GM03348 (cell line): ENCODE data around the gene BOLA3.
"Not testable (repeated sequence)": the region's sequence is repeated elsewhere in the genome, so short reads cannot be mapped to it uniquely, and the experiment has no call there.

ENCODE experiments used
- DNase-seq: peaks from one replicate; pipeline ENCODE4 v3.0.0; 2012; ENCODE audit warnings: low spot score

BOLA3 gene

DNA sequence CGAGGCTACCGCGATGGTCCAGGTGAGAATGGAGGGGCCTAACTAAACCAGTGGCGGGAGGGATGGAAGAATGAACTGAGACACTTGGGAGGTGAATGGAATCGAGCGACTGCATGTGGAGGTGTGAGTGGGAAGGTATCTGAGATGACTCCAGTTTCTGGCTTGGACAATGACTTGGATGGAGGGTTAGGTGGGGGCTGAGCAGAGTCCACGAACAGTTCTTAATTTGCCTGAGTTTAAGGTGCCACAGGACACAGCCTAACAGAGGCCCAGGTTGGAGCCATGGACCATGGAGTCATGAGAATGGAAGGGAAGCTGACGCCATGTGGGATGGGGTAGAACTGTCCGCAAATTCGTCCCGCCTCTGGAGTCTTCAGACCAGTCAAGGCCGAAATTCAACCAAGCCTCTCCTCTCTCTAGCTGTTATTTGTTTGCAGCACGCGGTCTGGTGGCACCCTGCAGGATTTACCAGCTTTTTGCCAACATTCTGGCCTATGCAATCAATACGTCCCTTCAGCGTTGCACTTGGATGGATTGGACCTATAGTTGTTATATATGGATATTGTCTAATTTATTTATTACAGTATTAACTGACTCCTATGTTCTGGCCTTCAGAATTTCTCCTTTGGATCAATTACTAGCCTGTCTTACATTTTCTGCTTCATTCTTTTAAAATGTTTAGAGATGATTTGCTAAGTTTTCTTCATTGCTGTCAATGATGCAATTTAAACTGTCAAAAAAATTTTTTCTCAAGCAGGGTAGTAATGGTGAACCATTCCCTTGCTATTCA lies 940 bp upstream of the BOLA3 start:
- no peak for DNase-seq

DNA sequence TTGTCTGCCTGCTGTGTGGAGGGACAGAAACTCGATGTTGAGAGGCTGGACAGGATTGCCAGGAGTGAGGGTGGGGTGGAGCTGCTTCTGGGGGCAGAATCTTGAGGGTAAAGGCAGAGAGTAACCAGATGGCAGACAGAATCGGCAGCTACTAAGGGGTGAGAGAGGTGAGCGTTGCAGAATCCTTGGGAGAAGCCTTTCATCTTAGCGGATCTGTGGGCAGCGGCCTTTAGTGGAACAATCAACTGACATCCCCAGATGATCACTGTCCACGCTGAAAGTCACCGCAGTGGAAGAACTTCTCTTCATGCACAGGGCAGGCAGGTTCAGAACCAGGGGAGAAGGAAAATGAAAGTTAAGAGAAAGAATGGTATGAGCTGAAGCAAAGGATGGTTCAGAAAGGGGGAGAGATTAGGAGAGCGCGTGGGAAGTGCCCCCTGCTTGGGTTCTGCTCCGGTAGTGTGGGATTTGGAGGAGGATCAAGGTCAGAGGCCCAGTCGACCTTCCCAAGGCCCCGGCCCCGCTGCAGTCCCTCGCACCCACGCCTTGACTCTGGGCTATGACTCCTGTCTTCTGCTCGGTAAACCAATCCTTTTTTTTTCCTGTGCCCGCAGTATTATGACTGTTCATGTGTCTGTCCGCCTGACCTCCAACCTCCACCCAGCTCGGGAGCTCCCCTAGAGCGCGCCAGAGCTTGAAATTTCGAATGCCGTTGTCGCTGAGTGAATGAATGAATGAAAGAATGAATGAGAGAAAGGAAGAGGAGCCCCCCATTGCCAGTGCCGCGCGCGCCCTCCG lies 584 bp downstream of the BOLA3 start:
- peak; percentile 56 for DNase-seq

DNA sequence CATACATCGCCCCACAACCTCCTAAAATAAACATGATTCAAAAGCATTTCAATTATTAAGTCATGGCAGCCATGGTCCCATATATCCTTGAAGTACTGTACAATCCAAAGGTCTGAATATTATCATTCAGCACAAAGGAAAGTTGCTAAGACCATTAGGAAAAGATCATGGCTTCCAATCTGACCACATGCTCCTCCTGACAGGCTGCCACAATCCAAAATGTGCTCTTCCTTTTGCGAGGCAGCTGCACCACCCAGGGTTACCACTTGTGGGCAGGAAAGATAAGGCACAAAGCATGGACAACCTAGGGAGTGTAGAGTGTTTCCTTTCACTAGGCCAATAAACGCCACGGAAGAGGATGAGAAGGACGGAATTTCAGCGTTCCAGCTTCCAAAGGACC lies 5.4 kb downstream of the BOLA3 start:
- DNase-seq = no peak

DNA sequence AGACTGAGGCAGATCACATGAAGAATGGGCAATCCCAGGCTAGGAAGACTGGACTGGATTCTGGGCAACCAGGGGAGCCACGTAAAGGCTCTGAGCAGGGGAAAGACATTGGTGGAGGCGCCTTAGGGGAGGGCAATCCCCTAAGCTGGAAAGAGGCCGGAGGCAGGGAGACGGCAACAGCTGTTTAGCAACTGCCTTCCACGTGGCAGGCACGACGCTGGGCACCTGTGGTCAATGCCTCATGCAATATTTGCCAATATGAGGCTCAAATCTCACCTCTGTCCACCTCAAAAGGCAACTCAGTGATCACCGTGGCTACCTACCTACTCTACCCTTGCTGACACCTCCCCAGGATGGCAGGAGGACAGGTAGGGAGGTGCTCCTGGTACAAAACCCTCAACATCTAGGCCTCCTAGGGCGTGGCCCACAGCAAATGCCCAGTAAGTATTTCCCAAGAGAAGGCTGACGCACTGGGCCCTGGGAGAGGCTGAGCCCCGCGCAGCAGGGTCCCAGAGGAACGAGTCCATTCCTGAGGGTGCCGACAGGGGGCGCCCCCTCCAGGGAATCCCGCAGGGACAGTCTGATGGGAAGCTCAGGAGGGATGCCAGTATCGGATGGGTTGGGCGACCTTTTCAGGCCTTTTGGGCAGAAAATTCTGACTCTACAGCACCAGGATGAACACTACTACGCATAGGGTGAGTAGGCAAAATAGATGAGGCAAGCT lies 8.9 kb downstream of the BOLA3 start:
- no peak for DNase-seq

DNA sequence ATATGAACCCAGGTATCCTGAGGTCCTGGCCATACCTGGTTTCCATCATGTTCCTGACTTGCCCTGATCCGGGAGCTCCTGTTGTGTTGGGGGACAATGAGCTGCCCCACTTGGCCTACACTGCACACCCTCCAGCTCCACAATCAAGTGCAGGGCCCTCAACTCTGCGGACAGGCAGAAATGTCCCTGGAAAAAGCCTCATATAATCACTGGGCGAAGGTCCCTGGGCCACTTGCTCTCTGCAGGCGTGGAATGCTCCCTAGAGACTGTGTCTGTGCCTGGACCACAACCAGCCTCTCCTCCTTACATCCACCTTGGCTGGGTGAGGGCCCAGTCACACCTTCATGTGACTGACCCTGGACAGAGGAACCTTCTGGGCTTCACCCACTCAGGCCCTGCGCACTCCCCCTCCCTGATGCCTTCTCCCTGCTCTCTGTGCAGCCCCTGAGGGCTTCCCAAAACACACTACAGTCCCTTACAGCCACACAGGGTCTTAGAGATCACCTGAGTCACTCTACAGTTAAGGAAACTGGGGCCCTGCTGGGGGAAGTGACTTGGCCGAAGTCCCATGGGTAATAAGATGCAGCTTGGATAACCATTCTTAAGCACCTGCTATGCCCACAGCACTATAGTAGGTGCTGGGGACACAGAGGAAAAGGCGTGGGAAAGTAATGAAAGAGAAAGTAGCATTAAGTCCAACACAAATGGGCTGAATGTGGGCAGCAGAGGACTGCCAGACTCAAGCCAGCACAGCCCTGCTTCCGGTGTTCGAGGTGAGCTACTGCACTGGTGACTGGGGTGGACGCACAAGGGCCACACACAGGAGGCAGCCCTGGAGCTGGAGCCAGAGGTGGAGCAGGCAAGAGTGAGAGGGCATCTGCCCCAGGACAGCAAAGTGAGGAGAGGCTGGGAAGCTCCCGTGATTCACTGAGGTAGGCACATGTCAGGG lies 9.8 kb downstream of the BOLA3 start:
- DNase-seq = no peak

DNA sequence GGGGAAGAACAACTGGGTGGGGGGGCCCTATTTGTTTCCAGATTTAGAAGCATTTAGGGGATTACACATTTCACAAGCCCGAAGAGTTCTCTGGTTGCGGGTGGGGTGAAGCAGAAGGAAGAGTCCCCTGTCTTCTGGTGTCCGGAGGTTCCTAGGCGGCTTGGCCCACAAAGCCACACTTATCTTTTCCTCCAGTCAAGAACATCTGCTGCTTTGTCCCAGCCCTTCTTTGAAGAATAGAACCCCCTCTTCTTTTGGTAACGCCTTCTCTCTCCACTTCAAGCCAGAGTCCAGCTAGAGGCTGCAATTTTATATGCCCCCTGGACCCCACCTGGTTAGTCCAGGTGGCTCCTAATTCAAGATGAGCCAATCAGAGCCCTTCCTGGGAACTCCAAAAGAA lies 15.8 kb downstream of the BOLA3 start:
- no peak for DNase-seq

DNA sequence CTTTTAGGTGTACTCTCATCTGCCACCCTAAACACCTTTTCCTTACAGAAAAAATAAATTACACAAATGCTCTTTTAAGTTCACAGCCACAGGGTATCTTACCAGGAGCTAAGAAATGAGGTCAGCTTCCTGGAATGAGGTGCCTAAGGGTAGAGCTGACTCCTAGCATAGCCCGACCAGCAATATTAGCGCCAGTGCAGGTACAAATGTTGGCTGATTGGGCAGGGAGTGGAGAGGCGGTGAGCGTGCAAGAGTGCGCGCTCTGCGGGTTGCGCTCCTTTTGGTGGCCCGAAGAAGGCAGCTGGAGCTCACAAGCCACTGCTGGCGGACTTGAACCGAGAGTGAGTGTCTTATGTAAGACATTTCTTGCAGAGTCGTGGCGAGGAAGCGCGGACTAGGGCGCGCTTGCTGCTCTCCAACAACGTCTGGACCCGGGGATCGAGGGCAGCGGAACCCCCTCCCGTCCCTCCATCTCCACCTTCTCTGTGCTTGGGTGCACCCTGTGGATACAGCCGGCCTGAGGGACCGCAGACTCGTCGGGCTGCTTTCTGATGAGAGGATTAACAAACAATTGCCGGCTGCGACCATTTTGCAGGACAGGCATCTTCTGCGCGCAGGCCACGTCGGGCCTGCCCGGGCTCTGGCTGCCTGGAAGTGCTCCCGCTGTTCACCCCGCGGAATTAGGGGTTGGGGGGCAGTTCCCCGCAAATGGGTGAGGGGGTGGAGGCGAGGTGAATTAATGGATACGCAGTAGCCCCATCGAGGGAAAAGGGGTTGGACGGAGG lies 17.3 kb downstream of the BOLA3 start:
- DNase-seq = no peak

DNA sequence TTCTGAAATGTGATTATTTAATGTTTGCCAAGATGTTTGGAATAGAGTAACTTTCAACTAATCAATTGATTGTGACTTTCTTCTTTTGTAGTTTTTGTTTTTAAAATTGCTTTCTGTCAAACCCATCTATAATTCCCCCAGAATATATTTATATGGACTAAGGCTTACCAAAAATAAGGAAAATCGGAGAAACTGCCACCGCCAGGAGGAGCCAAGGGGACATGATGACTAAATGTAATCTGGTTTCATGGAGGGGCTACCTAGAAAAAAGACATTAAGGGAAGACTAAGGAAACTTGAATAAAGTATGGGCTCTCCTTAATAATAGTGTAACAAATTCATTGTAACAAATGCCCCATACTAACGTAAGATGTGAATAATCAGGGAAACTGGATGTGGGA lies 19.5 kb downstream of the BOLA3 start:
- no peak for DNase-seq

DNA sequence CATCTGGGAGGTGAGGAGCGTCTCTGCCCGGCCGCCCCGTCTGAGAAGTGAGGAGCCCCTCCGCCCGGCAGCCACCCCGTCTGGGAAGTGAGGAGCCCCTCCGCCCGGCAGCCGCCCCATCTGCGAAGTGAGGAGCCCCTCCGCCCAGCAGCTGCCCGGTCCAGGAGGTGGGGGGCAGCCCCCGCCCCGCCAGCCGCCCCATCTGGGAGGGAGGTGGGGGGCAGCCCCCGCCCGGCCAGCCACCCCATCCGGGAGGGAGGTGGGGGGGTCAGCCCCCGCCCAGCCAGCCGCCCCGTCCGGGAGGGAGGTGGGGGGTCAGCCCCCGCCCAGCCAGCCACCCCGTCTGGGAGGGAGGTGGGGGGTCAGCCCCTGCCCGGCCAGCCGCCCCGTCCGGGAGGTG lies 23.8 kb downstream of the BOLA3 start:
- DNase-seq = not testable (repeated sequence)

DNA sequence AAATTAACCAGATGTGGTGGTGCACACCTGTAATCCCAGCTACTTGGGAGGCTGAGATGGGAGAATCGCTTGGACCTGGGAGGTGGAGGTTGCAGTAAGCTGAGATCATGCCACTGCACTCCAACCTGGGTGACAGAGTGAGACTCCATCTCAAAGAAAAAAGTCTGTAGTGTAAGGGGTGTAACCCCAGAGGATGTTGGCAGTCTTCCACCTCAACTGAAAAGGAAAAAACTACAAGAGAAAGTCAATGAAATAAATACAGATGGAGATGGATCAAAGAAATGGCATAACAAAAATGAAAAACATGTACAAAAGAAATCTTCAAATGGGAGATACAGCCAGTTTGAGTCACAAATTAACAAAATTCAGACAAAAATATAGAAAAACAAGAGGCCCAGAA lies 25.9 kb downstream of the BOLA3 start:
- DNase-seq = not testable (repeated sequence)

DNA sequence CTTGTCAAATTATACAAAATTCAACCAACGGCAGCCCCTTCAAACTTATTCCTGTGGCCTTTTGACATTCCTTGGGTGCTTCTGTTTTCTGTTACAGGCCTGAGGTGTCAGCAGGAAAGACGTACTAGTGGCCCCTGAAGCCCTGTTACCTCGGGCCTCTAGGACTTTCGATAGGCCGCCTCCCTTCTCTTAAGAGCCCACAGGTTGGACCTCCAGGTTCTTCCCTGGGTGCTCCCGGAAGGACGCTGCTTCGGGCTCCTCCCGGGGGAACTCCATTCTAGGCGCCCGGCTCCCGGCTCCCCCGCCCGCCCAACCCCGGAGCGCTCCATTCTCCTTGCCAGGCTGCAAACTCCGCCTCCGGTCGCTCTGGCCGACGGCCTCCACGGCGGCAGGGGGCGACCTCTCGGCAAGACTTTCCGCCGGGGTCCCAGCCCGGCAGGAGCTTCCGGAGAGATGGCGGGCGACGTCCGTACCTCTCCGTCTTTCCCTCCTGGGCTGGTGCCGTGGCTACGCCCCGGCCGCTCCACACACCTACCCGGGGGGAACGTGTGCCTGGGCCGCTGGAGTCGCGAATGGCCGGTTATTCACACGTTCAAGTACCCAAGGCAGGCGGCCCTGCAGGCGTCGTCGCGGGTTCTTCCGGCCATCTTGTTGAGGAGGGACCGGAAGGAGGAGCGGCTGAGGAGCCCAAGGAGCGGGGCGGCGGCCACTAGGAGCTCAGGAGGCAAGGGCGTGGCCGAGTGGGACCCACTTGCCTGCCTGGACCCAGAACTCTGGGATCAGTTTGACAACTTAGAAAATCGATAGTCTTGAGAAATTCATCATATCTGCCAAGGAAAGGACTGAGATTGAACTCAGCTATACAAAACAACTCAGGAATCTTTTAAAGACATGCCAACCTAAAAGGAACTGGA lies 27.5 kb downstream of the BOLA3 start:
- DNase-seq = peak; percentile 94

DNA sequence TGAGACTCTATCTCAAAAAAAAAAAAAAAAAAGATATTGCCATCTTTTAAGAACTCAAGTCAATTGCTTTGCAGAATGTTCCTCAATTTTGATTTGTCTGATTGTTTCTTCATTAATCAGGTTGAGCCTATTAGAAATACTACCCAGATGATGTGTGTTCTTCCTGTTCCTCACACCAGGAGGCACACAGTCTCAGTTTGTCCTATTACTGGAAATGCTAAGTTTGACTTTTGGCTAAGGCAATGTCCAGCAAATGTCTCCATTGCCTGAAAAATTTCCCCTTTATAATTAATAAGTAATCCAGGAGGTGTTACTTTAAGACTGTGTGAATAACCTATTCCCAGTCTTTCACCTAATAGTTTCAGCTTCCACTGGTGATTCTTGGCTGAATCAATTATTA lies 28.4 kb downstream of the BOLA3 start:
- no peak for DNase-seq

DNA sequence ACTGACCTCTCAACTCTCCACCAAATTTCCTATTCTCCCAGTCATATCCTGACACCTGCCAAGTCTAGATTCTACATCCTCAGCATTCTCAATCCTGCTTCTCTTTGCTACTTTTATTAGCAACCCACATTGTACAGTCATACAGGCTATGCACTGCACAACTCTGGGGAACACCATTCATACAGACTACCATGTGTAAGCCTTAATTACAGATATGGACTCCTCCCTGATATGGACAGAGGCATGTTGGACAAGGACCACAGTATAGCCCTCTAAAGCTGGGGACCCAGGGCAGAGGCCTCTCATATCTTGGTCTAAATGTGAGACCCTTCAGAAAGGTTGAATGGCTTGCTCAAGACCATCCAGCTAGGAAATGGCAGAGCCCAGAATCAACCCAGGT lies 36.3 kb downstream of the BOLA3 start:
- no peak for DNase-seq

DNA sequence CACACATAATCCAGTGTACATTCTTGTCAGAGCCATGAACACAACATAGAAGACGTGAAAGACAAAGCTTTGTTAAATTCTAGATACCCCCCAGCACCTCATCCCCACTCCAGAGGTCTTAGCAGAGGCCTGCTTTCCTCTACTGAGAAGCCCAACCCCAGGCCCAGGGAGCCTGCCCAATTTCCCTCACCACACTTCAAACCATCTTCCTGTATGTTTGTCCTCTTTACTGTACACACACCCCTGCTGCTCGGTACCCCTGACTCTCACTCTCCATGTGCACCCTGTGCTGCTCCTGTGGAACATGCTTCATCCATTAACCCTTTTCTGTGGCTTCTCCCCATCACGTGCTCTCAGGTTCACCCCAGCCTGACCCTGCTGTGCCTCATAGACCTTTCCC lies 37.2 kb downstream of the BOLA3 start:
- no peak for DNase-seq

DNA sequence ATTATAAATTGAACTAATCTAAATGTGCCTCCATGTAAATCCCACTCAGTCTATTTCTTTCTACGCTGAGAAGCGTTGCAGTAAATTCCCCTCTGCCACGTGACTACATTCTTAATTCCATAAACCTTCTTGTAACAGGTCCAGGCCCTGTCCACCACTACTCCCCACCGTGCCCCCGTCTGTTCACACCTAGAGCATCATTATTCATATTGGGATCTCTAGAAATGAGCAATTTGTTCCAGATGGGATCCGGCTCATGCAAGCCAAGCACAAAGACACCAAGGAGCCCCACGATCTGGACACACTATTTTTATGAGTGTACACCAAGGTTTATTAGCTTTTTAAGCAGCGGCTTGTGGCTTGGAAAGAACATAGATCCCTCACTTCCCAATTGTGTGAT lies 38.2 kb downstream of the BOLA3 start:
- no peak for DNase-seq

DNA sequence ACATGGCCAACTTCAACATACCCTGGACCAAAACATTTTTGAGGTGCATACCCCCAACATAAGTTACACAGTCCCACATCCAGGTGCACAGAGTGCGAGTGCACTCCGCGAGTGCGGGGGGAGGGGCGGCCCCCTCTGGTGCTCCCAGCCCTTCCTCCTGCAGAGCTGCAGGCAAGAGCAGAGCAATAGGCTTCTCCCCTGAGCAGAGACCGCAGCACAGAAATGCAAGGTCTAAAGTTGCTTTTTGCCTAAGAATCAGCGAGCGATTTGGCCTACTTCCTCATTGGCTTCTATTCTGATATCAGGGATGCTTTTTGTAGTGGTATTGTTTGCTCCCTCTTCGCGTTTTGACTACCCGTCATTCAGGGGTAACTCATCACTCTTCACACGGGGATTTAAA lies 40.6 kb downstream of the BOLA3 start:
- no peak for DNase-seq

DNA sequence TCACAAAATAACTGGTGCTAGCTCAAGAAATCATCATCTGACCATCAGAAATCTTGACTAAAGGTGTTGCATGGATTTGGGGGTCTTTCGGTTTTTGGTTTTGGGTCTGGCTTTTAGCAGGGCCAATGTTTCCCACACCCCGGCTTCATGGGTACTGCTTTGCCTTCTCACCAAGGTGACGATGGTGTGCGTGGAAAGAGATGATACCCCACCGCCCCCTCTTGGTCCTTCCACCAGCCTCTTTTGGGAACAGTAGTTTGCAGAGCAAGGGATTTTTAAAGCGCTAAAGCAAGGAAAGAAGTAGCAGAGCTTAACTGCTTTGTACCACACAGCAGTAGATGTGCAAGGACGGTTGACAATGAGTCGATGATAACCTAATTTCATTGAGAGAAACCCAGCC lies 42.3 kb downstream of the BOLA3 start:
- DNase-seq = no peak

DNA sequence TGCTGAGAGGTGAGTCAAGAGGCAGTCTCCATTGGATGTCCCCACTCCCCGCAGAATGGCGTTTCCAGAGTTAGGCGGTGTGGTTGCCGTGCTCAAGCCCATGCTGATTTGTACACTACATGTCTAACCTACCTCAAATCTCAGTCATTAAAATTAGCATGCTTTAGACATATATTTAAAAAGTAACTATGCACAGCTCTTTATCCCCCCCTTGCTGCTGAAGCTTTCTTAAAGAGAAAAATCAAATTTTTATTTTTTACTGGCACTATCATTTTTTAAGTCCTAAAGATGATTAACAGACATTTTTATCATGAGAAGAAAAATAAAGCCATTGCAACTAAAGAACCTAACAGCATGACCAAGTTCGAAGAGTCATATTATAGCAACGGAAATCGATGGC lies 42.9 kb downstream of the BOLA3 start:
- no peak for DNase-seq

DNA sequence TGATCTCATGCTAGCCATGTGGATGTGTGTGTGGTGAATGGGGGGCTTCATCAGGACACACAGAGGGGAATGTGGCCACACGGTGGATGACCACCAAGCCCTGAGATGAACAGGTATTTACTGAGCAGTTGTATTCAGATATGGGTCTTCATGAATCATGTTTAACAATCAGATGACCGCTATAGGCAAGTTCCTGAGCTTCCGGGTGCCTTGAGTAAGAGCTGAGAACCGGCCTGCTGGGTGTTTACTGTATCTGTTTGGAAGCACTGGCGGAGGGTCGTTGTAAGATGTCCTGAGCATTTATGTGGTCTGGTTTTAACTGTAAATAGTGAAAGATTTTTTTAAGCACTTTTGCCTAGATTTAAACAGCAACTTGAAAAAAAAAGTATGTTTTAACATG lies 43.9 kb downstream of the BOLA3 start:
- no peak for DNase-seq

DNA sequence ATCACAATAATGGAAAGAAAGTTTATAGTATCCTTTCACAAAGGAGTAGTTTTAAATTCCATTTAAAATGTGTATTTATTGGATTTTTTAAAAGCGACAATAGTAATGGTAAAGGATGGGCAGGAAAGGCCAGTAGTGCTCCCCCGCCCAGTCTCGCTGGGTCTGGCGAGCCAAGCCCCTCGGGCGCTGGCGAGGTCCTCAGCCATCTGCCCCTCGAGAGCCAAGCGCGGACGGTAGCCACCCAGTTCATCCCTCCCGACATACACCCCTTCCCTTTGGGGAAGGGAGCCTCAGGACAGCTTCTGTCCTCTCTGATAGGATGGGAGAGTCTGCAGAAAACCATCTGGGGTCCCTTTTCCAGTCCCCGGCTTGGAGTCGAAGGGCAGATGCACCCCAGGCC lies 45.2 kb downstream of the BOLA3 start:
- no peak for DNase-seq
